HG03196 (cell line): ENCODE measurements around the gene IRAK1.

Source experiments
- ATAC-seq: cut with Tn5 transposase; IDR thresholded peaks from one replicate; pipeline ENCODE4 v1.9.1; 2021; ENCODE audit not compliant: unreplicated experiment

The IRAK1 gene

DNA sequence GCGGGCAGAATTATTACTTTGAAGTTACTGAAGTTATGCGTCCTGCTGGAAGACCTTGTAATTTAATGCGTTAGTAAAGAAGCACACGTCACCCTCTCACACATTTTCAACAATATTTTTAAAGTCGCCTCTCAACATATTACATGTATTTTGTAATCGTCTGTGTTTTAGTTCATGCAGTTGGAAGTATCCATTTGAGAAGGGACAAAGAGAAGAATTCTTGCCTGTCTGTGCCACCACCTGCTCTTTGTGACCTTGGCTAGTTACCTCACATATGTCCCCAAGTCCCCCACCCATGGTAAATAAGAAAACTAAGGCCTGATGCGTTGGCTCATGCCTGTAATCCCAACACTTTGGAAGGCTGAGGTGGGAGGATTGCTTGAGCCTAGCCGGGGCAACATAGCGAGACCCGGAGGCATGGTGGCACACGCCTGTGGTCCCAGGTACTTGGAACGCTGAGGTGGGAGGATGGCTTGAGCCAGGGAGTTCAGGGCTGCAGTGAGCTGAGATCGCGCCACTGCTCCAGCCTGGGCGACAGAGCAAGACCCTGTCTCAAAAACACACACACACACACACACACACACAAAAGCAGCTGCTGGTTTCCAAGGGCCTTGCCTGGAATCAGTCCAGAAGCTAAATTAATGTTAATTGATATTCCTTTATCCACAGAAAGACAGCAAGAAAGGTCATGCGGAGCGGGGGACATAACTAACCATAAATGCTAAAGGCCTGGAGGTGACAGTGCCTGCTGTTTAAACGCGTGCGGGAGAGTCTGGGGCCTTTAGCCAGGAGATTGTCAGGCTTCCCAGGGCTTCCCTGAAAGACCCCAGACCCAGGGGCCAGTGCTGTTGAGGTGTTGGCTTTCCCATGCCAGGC, 46.3 kb downstream of the IRAK1 start:
- no peak for ATAC-seq

DNA sequence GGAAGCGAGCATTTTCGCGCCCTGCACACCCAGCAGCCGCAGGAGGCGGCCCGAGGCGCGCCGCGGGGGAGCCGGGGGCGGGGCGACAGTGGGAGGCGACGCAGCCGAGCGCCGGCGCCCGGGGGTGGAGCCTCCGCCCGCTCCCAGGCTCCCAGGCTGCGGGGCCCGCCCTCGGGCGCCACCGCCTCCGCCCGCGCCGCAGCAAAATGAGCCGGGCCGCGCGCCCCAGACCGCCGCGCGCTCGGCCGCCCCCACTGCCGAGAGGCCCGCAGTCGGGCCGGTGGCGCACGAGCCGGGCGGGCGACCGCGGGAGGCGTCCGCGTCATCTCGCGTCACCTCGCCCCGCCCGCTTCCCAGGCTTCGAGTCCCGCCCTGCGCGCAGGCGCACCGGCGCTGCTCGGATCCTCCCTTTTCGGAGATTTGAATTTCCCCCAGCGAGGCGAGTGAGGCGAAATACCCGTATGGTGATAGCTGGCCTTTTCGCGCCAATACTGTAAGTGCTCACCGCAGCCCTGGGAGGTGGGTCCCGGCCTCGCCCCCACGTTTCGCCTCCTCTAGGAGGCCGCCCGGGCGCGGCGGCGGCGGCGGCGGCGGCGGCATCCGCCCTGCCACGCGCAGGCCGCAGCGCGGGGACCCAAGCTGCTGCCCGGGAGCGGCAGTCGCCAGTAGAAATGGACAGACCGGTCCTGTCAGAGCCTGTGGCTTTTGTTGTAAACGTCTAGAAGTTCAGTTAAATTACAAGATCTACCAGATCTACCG, 47.2 kb downstream of the IRAK1 start, which contains the start of gene TMEM187:
TMEM187 (plus strand) TSS at position 387 of the 759 bp plus-strand sequence. CDS start 9,309 bp downstream, outside the sequence.
- peak; percentile 38 for ATAC-seq

DNA sequence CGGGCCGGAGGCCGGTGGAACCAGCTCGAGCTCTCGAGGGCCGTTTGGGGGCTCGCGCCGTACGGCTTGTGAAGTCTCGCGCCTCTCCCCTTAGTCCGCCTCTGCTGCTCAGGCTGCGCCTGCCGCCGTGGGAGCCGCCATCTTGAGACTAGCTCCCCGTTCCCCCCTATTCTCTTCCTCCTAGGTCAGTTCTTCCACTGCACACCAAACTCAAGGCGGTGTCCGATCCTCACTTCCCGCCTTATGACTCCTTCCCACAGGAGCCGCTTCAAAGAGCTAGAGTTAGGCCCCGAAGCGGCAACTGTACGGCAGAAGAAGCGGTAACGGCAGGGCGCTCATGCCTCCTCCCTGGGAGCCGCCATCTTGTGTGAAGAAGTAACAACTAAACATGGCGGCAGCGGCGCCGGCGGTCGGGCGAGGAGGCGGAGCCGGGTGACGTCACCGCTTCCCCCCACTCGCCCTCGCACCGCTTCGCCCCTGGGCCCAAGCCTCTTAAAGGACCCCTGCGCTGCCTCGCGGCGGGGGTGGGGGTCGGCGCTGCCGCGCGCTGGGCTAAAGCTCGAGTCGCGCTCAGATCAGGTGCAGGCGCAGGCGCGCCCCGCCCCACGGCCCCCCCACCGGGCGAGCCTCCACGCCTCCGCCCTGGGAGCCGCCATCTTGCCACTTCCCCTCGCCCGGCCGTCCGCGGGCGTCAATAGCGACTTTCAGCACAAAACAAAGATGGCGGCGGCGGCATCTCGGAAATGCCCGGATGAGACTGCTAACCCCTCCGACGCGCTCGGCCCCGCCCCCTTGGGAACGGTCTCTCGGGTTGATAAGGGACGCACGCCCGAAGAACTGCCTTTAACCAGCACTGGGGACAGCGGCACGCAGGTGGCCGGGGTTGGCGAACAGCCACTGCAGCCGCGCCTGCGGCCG, 48.0 kb downstream of the IRAK1 start, which contains the start of gene HCFC1:
HCFC1 (minus strand) TSS at position 369 of the 918 bp plus-strand sequence. CDS start 978 bp downstream, outside the sequence.
- peak; percentile 40 for ATAC-seq

DNA sequence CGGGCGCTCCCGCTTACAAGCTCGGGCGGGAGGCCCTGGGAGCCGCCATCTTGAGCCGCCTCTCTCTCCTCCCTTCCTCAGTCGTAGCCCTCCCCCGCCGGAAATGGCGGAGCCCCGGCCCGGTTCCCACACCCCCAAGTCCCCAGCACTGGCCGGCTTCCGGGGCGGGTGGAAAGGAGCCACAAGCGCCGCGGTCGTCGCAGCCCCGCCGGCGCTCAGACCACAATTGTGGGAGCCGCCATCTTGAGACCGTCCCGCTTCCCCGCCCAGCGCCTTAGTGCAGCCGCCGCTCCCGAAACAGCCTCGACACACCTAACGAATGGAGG, 48.6 kb downstream of the IRAK1 start:
- peak; percentile 37 for ATAC-seq

DNA sequence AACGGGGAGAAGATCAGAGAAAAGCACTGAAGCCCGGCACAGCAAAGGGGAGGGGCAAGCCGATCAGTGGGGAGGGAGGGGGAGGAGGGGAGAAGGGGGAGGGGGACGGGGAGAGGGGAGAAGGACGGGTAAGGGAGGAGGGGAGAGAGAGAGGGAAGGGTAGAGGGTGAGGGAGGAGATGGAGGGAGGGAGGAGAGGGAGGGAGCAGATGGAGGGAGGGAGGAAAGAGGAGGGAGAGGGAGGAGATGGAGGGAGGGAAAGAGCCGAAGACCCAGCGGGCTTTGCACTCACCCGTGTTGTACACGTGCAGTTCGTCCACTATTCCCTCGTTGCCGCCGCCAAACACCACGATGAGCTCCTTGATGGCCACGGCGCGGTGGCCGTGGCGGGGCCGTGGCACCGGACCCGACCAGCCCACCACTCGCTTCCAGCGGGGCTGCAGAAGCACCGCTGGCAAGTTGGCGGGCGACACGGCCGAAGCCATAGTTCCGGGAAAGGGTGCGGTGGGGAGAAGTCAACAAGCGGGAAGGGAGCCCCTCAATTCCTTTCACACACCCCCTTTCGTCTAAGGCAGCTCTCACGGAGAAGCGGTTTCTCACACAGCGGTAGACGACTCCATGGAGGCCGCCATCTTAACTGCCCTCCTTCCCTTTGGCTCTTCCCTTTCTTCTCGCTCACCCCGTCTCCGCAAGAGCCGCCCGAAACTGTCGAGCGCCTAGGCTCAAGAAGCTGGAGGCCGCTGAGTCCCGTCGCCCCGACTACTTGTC, 49.2 kb downstream of the IRAK1 start:
- no peak for ATAC-seq

DNA sequence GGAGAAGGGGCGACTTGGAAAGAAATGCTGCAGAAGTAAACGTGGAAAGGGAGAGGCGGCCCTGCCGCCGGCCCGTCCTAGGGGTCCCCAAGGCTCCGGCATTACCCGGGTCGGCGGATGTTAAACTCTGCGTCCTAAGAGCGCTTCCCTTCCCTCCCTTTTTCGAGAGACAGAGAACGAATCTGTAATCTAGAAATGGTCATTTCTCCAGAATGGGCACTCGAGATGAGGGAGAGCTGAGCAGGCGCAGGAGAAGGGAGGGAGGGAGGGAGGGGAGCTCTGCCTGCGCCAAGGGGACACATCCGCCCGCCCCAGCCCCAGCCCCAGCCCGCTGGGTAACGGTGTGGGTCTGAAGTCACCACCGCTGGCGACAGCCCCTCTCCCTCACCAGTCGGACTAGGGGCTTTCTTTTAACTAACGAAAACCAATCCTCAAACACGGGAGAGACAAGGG, 49.8 kb downstream of the IRAK1 start:
- ATAC-seq = no peak

DNA sequence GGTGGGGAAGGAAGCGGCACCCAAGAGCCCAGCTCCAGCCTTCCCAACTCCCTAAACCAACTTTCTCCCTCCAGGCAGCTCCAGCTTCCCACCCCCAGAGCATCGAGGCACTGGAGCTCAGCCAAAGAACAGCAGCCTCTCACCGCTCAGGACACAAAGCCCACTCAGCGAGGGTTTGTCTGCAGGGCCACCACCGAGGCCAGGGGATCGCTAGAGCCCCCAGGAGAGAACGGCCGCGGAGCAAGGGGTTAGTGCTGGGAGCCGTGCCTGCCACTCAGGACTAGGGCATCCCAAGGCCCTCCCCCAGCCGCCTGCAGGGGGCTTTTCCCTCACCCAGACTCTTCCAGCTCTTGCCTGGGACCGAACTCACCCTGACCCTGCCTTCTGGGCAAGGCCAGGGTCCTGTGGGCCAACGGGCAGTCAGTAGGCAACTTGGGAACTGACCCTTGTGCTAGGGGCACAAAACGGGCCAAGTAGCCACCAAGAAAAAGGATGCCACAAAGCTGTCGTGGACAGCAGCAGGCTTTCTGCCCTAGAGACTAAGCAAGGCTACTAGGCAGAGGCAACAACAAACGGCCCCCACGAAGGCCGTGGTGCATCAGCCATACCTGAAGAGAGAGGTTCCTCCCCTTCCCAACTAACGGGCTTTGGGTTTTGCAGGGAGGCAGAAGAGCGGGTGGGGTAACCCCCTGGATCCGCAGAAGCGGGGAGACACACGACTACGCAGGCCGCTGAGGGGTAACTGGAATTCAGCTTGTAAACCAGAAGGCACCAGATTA, 50.4 kb downstream of the IRAK1 start:
- ATAC-seq = no peak

DNA sequence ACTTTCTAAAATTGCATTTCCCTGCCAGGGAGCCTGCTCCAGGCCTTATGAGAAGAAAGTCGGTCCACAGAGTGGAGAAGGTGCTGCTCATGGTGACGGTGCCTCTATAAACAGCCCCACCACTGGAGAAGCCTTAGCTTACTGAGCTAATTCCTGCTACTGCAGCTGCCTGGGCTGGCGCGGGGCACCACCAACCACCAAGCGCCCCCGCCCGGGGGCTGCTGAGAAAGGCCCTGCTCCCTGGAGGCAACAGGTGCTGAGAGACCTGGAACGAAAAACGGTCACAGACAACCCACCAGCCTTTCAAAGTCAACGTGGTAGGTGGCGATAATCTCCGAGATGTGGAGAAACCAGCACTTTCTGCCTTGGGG, 51.0 kb downstream of the IRAK1 start:
- no peak for ATAC-seq

DNA sequence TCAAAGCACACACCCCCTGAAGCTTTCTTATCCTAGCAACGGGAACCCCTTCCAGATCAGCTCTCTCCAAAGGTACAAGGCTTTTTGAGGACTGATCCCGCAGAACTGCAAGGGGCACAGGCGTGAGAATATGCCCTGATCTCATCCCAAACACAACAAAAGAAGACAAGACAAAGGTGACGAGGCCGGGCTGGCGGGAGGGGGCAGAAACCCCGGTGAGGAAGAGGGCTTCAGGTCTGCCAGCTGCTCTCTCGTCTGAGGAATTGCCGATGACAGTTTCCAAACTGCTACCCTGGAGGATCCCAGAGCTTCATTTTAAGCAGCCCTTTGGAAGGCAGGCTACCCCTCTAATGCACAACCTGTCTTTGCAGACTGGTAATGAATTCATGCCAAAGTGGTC, 51.4 kb downstream of the IRAK1 start:
- ATAC-seq = no peak

DNA sequence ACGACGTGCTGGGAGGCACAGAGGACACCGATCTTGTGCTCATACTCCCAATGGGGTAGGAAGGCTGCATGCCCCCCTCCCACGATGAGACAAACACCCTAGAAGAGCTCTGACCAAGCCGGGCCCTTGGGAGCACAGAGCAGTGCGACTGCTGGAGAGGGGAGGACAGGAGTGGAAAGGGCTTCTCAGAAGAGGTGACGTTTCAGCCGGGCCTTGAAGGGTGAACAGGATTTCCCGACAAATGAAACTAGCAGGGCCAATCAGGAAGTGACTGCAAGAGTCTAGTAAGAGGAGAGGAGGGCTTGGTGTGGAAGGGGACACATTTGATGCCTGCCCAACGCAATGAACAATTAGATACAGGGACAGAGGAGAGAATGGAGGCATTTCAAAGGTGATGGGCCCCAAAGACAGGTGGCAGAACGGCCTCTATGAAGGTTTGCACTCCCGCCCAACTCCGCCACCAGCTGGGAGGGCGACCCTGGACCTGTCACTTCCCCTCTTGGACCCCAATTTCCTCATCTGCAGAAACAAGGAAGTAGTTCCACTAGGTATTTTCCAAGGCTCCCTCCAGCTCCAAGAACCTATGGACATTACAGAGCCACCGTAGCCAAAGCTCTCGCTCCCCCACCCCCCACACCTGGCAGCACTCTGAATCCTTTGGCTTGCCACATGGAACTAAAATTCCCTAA, 52.0 kb downstream of the IRAK1 start:
- no peak for ATAC-seq

DNA sequence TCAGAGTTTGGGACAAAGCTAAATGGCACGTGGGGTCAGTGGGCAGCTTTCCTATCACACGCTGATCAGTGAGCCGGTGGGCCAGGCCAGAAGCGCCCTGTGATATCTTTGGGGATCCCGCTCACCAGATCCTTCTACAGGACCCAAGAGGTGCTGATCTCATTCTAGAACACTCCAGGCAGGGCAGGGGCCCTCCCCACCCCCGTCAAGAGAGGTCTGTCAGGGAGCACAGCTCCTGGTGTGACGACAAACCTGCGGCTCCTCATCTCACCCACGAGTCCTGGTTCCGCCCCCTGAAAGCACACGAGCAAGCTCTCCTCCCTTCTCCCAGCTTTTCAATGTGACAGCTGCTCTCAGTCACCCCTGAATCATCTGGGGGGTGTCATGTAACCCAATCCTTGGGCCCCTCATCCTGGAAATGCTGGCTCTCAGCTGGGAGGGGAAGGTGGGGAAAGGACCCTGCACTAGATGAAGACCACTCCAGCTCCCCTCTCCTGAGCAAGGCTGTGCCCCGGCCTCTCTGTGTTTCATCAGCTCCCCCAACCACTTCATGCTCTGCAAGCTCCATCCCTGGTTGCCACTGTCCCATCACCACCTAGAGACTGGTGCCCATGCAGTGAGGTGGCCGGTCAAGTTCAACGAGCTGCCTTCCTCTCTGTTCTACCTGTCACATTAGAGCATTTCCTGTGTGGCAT, 52.7 kb downstream of the IRAK1 start:
- no peak for ATAC-seq

DNA sequence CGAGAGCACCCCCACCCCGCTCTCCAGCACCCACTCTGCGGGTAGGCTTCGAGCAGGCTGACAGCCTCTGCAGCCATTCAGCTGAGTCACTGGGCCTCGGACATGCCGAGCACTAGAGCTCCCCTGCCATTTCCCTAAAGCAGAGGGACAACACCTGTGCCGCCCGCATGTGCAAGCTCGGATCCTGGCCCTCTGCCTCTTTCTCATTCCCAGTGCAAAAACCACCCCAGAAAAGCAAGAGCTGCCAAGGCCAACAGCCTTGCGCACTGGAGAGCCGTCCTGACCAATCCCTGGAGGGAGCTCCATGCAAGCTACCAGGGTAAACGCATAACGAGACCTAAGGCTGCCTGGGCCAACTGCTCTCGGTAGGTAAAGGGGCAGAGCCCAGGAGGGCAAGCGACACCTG, 53.4 kb downstream of the IRAK1 start:
- no peak for ATAC-seq

DNA sequence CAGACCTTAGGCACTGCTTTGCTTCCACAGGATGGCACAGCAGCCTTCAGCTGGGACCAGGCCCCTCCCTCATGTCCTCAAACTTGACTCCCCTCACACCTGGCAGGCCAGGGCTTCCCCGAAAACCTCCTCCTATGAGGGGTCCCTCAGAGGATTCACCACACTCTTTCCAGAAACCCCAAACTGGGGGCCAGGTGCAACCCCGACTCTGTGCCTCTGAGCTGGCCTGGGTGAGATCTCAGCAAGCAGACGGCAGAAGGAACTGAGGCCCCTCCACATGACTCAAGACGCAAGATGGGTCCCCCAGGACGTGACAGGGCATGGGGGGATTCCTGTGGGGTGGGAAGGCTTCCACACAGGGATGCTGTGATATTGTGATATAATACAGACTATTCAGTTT, 54.3 kb downstream of the IRAK1 start:
- no peak for ATAC-seq

DNA sequence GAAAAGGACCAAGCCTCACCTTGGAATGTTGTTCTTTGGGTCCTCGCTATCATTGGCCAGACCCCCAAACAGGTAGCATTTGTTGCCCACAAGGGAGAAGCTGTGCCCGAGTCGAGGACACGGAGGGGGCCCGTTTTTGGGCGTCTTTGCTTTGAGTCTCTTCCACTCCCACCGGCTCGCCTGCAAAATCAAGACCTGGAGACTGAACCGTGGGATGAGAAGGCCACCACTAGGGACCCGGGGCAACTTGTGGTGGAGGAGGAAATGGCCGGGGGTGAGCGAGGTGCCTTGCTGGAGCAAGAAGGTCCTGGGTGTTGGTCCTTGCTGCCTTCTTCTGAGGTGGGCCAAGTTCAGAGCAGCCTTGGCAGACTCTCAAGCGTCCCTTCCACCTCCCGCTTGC, 55.6 kb downstream of the IRAK1 start:
- no peak for ATAC-seq

DNA sequence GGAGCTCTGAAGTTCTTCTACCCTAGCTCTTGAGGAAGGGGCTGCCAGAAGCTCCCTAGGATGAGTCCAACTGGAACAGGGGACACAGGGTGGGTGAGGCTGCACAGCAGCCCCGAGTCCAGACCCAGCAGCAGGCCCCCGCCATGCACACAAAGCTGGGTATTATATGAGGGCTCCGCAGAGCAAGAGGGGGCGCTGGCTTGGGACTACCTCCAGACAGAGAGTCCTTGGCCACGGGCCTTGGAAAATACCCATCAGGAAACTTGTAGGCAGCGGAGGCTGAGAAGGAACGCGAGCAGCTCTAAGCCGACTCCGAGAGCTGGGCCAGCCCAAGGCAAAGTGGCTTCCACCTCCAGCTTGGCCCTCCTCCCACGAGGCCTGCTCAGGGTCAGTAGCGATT, 56.2 kb downstream of the IRAK1 start:
- no peak for ATAC-seq

DNA sequence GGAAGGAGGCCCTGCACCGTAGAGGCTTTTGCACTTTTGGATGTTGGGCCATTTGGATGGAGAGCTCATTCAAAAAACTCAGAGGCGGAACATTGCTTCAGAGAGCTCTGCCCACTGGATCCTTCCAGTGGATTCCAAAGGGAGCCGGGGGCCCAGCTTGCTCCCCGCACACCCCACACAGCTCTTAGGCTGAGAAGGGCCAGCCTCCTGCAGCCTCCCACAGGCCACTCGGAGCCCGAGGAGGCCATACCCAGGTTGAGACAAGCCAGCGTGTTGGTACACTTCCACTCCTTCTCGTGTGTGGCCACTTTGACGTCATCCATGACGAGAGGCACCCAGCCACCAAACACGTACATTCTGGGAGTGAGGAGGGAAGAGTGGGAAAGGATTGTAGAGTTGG, 58.4 kb downstream of the IRAK1 start:
- no peak for ATAC-seq

DNA sequence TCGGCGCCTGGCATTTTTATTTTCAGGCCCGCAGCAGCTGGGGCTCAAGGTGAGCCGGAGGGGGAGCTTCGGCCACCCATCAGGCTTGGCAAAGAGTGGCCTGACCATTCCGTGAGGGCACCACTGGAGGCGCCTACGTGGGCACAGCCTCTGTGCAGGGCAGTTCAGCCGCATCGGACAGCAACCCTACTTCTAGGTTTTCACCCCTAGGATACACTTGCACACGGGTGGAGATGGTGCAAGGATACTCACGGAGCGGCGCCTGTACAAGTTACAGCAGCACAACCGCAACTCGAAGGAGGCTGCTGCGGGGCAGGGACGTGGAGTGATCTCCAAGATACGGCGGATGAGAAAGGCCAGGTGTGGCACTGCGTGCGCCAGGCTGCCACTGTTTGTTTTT, 58.9 kb downstream of the IRAK1 start:
- ATAC-seq = no peak
